SK-N-MC (cell line): Measurements from ENCODE around the gene HNRNPH3.

Source experiments
- EZH2 ChIP-seq: fragments of 200-600 bp; sonication (generic); IDR thresholded peaks from one replicate; pipeline ENCODE4 v1.6.1; 2017; ENCODE audit warnings: antibody characterized with exemption
- FOXP2 ChIP-seq: optimal IDR thresholded peaks from 2 replicates; pipeline ENCODE3; 2011; ENCODE audit warnings: mild to moderate bottlenecking, moderate library complexity; ENCODE audit not compliant: insufficient read depth; ENCODE audit errors: extremely low read length, control extremely low read depth
- POLR2AphosphoS5 ChIP-seq: IDR thresholded peaks from 2 replicates; pipeline ENCODE4 v1.6.1; 2012; ENCODE audit warnings: mild to moderate bottlenecking, low read depth, low read length, borderline replicate concordance

DNA sequence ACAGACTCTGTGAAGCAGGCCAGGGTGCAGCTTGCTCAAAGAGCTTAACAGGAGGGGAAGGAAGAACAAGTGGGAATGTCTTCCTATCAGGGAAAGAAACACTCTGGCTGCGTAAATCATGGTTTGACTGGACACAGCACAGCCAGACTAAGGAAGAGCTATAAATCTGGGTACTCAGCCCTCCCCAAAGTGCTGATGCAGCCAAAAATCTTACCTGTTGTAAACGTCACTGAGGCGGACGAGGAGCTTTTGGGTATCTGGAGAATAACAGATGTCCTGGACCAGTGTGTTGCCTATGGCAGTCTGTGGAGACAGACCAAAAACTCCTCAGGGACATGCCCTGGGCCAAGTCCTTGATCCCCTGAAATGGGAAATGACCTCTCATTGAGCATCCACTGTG, 43.1 kb upstream of the HNRNPH3 start:
- TF ChIP-seq POLR2AphosphoS5 (no peak), EZH2 (no peak), FOXP2 (no peak)
